ENCODE data around the gene XKR7.

GRCh38 chr20:31992086-31992485, 24.1 kb downstream of the XKR7 start:
- TF ChIP-seq POLR2AphosphoS5 (IDR thresholded peaks at IDR 0.05) (no peak), CTCF (IDR thresholded peaks at IDR 0.05) (no peak)
